SU-DHL-6 (cell line): ENCODE data around the gene SLC6A2.

ENCODE experiments used
- H2AFZ ChIP-seq: fragments of 200-600 bp; sonication (generic); 2 replicates; pipeline ENCODE4 v1.6.1; 2014; ENCODE audit warnings: low read depth, mild to moderate bottlenecking, moderate library complexity, mixed read lengths, antibody characterized with exemption, low read length; ENCODE audit not compliant: severe bottlenecking
- H3F3A ChIP-seq: fragments of 200-600 bp; shearing (Covaris generic); 2 replicates; pipeline ENCODE4 v1.6.0; 2016; ENCODE audit warnings: antibody characterized with exemption, mild to moderate bottlenecking; ENCODE audit not compliant: insufficient read depth
- H3K27ac ChIP-seq: fragments of 200-600 bp; sonication (generic); 2 replicates; pipeline ENCODE4 v1.5.1; 2016; ENCODE audit warnings: low read depth, mild to moderate bottlenecking, low read length, moderate library complexity, mixed read lengths
- H3K27me3 ChIP-seq: fragments of 200-600 bp; sonication (generic), shearing (Covaris generic); 2 replicates; pipeline ENCODE4 v1.6.0; 2014; ENCODE audit warnings: mild to moderate bottlenecking, low read length
- H3K36me3 ChIP-seq: fragments of 200-600 bp; sonication (generic); 2 replicates; pipeline ENCODE4 v1.6.1; 2014; ENCODE audit warnings: mild to moderate bottlenecking, low read length, mixed read lengths
- H3K4me2 ChIP-seq: fragments of 300-600, 200-600 bp; shearing (Covaris generic), sonication (generic); 2 replicates; pipeline ENCODE4 v1.6.0; 2014; ENCODE audit warnings: low read length, low read depth, mild to moderate bottlenecking; ENCODE audit not compliant: poor library complexity, severe bottlenecking
- H3K4me3 ChIP-seq: fragments of 200-600 bp; sonication (generic); 2 replicates; pipeline ENCODE4 v1.5.1; 2014; ENCODE audit warnings: antibody characterized with exemption, low read length, mild to moderate bottlenecking, mixed read lengths; ENCODE audit not compliant: insufficient read depth, poor library complexity, severe bottlenecking
- H3K79me2 ChIP-seq: fragments of 200-600 bp; sonication (generic); 2 replicates; pipeline ENCODE4 v1.6.1; 2014; ENCODE audit warnings: mild to moderate bottlenecking, low read length, moderate library complexity; ENCODE audit not compliant: insufficient read depth
- H3K9ac ChIP-seq: fragments of 200-600 bp; sonication (generic); 2 replicates; pipeline ENCODE4 v1.7.0; 2014; ENCODE audit warnings: mild to moderate bottlenecking, low read length
- H3K9me2 ChIP-seq: fragments of 200-600 bp; sonication (generic); replicated peaks from 2 replicates; pipeline ENCODE4 v1.6.1; 2014; ENCODE audit warnings: low read length; ENCODE audit not compliant: insufficient read depth
- H3K9me3 ChIP-seq: fragments of 200-600 bp; sonication (generic); 2 replicates; pipeline ENCODE4 v1.6.1; 2014; ENCODE audit warnings: low read length, mixed read lengths; ENCODE audit not compliant: insufficient read depth
- H4K20me1 ChIP-seq: fragments of 200-600 bp; sonication (generic); 2 replicates; pipeline ENCODE4 v1.6.1; 2014; ENCODE audit warnings: low read depth, mild to moderate bottlenecking, antibody characterized with exemption, low read length, moderate library complexity, mixed read lengths
- EZH2phosphoT487 ChIP-seq: fragments of 200-600 bp; sonication (generic), shearing (Covaris generic); conservative IDR thresholded peaks from 2 replicates; pipeline ENCODE4 v1.6.1; 2018; ENCODE audit warnings: mild to moderate bottlenecking, antibody characterized with exemption, low read length, moderate library complexity, mixed read lengths
- TF ChIP-seq, protein P1 (sequence below): fragments of 200-600 bp; sonication (generic); IDR thresholded peaks from one replicate; pipeline ENCODE4 v1.5.1; 2017; ENCODE audit warnings: antibody characterized with exemption, mild to moderate bottlenecking, low read length, moderate library complexity; ENCODE audit not compliant: insufficient read depth, poor library complexity, severe bottlenecking

SLC6A2 gene

DNA sequence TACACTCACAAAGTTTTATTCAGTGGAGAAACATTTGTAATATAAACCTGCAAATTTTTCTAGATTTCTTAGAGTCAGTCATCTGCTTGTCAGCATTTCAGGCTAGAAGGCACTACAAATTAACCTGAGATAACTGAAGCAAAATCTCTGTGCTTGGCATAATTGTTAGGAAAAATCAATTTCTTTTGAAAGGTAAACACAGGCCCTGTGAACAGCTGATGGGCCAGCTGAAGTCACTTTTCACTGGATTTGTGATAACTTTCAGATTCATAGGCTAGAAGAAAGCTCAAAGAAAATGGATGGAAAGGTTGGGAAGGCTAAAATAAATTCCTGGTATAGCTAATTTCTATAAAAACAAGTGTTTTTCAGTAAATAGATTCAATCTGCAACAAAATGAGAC is 34.0 kb upstream of the SLC6A2 start:
- Histone ChIP-seq H3K9me2 (no peaks in the 10 kb centered on the region), H3K9me3 (no peaks in the 10 kb centered on the region), H3K4me3 (no peak overlapping the region), H2AFZ (no peak overlapping the region), H4K20me1 (no peaks in the 10 kb centered on the region), H3K36me3 (no peaks in the 10 kb centered on the region), H3K27ac (no peak overlapping the region), H3F3A (no peaks in the 10 kb centered on the region), H3K27me3 (no peaks in the 10 kb centered on the region), H3K4me2 (no peak overlapping the region), H3K9ac (no peak overlapping the region), H3K79me2 (no peaks in the 10 kb centered on the region)
- TF ChIP-seq, protein P1, sequence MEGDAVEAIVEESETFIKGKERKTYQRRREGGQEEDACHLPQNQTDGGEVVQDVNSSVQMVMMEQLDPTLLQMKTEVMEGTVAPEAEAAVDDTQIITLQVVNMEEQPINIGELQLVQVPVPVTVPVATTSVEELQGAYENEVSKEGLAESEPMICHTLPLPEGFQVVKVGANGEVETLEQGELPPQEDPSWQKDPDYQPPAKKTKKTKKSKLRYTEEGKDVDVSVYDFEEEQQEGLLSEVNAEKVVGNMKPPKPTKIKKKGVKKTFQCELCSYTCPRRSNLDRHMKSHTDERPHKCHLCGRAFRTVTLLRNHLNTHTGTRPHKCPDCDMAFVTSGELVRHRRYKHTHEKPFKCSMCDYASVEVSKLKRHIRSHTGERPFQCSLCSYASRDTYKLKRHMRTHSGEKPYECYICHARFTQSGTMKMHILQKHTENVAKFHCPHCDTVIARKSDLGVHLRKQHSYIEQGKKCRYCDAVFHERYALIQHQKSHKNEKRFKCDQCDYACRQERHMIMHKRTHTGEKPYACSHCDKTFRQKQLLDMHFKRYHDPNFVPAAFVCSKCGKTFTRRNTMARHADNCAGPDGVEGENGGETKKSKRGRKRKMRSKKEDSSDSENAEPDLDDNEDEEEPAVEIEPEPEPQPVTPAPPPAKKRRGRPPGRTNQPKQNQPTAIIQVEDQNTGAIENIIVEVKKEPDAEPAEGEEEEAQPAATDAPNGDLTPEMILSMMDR = no peak
- TF ChIP-seq EZH2phosphoT487 = no peak

DNA sequence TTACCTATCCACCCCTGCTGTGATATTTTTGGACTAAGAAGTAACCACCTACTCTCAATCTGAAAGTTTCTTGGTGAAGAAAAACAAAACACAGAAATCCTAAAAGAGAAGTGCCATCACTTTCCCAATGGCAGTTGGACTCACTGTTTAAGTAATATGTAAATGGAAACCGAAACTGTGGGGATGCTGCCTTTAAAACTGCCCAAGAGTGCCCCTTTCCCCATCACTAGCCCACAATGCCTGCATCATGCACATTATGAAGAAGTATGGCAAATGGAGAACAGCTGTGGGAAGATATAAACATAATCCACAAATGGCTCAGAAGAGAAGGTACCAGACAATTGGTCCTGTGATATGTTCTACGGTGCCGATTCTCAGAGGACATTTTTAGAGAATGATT is 33.5 kb upstream of the SLC6A2 start:
- H3K36me3 ChIP-seq = no peaks in the 10 kb centered on the region
- no peaks in the 10 kb centered on the region for H3K9me2 ChIP-seq
- no peak overlapping the region for H3K27ac ChIP-seq
- H2AFZ ChIP-seq = no peak overlapping the region
- H3K4me3 ChIP-seq = no peak overlapping the region
- no peak overlapping the region for H3K4me2 ChIP-seq
- no peak overlapping the region for H3K9ac ChIP-seq
- H3F3A ChIP-seq = no peaks in the 10 kb centered on the region
- no peaks in the 10 kb centered on the region for H3K27me3 ChIP-seq
- no peaks in the 10 kb centered on the region for H3K79me2 ChIP-seq
- no peak for TF ChIP-seq EZH2phosphoT487
- TF ChIP-seq, protein P1 = no peak
- H3K9me3 ChIP-seq = no peaks in the 10 kb centered on the region
- H4K20me1 ChIP-seq = no peaks in the 10 kb centered on the region

DNA sequence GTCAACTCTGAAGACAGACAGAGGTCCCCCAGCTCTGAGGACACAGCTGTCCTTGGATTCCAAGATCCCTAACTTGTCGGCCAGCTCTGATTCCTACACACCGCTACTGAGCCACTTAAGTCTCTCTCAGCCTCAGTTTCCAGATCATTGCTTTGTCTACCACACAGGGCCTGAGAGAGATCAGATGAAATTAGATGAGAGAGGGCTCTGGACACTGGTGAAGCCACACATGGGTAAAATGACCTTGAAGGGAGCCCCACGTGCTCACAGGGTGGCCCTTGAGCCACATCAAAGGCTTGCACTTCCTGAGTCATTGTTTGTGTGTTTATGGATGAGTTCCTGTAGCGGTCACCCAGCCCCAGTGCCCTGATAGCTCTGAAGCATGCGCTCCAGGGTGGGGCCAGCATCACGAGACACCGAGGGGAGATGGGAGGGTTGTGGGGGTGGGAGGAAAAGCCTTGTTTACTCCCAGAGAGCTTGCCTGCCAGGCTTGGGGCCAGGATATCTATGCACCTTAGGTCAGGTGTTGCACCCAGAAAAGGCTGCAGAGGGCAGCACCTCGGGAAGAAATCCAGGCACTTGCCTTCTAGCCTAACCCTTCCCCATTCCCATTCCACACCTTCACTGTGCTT is 32.7 kb upstream of the SLC6A2 start:
- Histone ChIP-seq H3K27ac (no peak overlapping the region), H3K9me2 (no peaks in the 10 kb centered on the region), H3K9me3 (no peaks in the 10 kb centered on the region), H3K9ac (no peak overlapping the region), H2AFZ (no peak overlapping the region), H3K36me3 (no peaks in the 10 kb centered on the region), H4K20me1 (no peaks in the 10 kb centered on the region), H3K27me3 (no peaks in the 10 kb centered on the region), H3F3A (no peaks in the 10 kb centered on the region), H3K4me2 (no peak overlapping the region), H3K4me3 (no peak overlapping the region), H3K79me2 (no peaks in the 10 kb centered on the region)
- TF ChIP-seq, protein P1 = no peak
- TF ChIP-seq EZH2phosphoT487 = no peak
